UCSD-AML1 (cell line): ENCODE results near the gene SLC37A1.
"Not testable (repeated sequence)": the region's sequence is repeated elsewhere in the genome, so short reads cannot be mapped to it uniquely, and the experiment has no call there.

ENCODE experiments used
- DNase-seq: peaks from one replicate; lab custom pipeline; 2025; ENCODE audit not compliant: unreplicated experiment; lab: John Stamatoyannopoulos, UW

SLC37A1 gene

DNA sequence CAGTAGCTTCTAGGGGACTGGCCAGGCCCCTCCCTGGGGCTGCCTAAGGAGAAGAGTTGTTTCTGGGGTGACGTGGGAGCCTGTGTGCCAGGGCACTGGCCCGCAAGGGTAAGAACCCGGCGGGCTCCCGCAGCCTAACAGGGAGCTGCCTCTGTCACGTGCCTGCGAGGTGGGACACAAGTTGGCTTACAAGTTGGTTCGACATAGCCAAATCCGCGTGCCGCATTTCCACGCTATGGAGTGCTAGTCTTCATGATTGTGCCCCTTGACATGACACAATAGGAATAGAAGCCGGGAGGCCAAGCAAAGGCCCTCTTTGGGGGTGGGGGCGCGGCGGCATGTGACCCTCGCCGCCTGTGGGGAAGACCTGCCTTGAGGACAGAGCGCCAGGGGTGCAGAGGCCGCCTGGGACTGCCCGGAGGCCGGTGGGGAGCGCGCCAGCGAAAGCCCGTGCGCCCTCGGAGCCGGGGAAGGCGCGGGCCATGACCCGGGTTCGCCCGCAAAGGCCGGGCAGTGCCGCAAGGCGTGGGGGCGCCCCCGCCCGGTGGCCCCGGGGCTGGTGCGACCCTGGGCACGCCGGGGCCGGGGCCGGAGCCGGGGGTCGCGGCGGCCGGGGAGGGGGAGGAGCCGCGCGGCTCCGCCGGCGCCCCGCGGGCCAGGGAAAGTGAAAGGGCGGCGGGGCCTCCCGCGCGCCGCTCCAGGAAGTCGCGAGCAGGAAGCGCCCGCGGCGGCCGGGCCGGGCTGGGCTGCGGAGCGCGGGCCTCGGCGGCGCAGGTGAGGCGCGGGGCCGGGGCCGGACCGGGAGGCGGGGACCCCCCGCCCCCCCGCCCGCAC, at the start of gene SLC37A1:
TSS of gene SLC37A1 (plus strand) at position 702 of the 834 bp plus-strand sequence. CDS start 4,603 bp downstream, outside the sequence.
- DNase-seq: peak; percentile 62

DNA sequence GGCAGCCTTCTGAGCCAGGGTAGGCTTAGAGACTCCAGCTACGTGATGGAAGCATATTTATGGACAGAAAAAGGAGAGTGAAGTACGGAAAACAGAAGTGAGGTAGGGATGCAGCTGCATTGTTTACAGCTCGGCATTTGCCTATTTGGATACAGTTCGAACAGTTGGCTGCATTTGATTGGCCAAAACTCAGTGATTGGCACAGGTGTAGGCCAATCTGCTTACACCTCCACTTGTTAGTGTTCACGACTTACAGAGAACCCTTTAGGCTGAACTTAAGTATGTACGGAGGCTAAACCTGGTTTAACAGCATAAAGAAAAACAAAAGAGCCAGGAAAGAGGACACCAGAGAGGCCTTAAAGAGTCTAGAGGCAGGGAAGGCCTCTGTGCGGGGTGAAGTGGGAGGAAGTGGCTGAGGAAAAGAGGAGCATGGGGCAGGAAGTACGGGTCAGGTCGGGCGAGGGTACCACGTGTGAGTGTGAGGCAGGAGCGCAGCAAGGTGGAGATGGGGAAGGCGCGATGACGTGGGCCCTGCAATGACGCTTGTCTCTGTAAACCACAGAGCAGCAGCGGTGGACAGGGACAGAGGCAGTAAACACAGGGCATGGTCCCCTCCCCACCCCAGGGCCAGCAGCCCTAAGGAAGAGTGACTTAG, 49.7 kb upstream of the SLC37A1 start:
- DNase-seq: peak; percentile 79

DNA sequence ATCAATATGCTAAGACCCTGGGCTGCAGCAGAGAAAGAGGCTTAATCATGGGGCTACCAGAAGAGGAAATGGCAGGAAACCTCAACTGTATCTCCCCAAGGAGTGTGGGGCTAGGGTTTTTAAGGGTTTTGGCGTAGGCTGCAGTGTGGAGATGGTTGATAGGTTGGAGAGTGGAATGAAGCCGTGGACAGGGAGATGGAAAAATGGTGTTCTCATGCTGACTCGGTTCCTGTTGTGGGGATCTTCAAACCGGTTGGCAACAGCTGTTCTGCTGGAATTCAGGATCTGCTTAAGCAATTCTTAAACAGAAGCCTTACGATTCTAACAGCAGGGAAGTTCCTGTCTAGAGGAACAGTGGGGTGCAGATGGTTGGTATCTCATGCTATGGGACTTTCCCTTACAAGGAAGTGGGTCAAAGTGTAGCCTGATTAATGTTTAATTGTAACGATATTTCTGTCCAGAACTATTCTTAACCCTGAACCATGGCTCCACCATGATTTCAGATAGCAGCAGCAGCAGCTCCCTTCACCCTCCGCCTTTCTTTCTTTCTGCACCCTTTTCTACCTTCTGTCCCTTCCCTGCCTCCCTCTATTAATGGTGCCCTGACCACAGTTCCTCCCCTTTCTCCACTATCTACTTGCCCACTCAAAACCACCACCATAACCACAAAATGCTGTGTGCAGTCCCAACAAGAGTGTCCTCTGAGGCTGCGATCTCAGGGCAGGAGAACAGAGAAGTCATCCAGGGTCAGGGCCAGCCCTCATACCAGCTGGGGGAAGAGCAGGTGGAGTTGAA, 48.4 kb upstream of the SLC37A1 start:
- DNase-seq: peak; percentile 77

DNA sequence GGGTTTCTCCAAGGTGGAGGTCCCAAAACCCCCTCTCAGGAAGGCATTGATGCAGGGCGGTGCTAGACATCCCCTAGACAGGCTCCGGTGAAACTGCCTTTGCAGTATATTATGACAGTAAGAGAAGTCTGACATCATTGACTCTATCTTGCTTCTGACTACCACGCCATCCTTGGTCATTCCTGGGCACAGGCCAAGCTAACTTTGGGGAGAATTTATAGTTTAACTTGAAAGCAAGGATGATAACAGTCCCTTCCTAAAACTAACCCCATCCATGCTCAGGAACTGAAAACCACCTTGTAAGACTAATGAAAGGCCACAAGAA, 47.9 kb upstream of the SLC37A1 start:
- DNase-seq: no peak

DNA sequence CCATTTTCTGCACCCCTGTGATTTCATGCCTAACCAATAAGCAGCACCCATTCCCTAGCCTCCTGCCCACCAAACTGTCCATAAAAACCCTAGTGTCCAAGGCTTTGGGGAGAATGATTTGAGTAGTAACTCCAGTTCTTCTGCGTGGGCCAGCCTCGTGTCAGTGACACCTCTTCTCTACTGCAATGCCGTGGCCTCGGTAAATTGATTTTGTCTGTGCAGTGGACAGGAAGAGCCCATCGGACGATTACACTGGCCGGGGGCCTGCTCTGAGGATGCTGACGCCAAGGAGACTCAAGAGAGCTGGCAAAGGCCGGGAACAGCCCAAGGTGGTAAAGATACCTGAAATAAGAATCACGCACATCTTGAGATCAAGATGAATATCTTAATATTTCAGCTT, 47.0 kb upstream of the SLC37A1 start:
- no peak for DNase-seq

DNA sequence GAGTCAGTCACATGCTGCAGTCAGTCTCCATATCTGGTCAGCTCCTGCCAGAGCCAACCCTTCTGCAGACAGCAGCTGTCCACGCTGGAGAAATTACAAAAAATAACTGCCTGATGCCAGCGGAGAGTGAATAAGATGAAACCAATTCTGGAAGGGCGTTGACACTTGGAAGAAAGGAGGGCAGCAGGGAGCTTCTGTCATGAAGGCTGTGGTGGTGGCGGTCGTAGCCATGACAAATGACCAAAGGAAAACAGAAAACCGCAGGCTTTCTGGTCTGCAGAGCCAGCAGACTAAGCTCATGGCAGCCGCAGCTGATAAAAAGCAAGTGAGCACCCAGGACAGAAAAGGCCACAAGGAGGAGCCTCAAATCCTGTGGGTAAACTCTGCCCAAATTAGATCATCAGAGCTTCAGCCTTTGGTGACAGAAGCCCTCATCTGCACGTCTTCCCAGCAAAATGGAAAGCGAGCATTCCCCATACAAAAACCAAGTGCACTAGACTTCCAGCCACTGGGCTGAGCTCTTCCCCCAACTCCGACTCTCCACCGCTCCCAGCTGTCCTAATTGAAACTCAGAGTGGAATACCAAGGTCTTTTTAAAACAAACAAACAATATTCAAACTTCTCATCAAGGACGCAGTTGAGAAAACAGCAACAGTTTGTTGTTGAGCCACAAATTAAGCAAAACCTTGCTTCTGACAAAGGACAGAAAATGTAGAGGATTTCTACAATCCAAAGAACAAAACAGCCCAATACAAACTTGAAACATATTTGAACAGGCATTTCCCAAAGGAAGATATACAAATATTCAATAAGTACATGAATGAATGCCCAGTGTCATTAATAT, 46.3 kb upstream of the SLC37A1 start:
- DNase-seq: peak; percentile 85

DNA sequence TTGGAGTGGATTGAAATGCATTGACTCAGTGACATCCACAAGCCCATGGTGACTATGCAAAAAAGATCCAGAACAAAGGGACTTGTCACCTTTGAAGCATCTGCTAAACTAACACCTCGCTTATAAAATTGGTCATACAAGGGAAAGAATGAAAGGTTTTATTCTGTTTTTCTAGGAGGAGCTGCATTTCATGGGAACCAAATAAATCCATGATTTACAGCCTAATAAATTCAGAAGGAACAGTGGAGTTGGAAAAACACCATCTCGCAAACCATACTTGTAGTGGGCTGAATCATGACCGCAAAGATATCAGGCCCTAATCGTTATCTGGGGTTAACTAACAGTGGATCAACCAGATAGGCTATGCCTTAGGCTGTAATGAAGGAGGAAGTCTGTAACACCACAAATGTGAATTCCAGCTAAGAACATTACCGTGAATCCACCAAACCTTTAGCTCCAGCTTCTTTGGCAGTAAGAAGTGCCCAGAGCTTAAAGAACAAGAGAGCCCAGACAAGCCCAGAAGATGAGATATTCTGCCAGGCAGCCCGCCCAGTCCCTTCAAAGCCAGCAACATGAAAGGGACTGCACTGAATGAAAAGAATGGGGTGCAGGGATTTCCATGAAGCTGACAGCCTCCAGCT, 45.0 kb upstream of the SLC37A1 start:
- no peak for DNase-seq

DNA sequence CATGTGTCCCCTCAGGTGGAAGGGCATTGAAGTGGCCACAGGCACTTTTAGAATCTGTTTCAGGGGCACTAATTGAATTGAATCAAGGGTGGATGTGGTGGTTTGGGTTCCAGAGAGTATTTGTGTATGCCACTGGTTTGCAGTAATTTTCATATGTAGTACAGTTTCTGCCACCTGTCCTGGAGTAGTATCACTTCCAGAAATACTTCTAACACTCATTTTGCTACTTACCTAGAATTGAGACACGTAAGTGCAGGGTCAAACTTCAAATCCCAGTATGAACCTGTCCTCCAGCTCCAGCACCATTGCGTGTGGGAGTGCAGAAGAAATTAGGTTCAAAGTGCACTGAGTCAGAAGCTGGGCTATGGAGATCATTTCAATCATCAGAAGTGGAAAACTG, 44.4 kb upstream of the SLC37A1 start:
- DNase-seq: no peak

DNA sequence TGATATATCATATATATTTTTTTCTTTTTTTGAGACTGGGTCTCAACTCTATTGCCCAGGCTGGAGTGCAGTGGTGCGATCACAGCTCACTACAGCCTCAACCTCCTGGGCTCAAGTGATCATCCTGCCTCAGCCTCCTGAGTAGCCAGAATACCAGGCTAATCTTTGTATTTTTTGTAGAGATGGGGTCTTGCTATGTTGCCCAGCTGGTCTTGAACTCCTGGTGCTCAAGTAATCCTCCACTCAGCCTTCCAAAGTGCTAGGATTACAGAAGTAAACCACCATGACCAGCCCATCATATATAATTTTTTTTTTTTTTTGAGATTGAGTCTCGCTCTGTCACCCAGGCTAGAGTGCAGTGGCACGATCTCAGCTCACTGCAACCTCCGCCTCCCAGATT, 43.9 kb upstream of the SLC37A1 start:
- not testable (repeated sequence) for DNase-seq

DNA sequence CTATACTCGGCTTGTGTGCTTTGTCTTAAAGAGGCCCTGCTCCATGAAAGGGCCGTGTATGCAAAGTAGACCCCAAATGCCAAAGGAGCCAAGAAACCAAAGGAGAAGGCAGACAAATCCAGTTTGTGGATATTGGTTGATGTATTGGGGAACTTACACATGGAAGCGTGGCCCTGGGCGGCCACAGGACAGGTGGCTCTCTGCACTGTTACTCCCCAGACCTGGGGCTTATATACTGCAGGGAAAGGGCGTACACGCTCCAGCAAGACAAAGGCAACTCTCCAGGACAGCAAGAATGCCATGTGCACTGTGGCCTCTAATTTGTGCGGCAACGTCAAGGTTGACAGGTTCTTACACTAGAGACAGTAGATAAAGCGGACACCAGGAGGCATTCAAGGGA, 42.4 kb upstream of the SLC37A1 start:
- DNase-seq: no peak

DNA sequence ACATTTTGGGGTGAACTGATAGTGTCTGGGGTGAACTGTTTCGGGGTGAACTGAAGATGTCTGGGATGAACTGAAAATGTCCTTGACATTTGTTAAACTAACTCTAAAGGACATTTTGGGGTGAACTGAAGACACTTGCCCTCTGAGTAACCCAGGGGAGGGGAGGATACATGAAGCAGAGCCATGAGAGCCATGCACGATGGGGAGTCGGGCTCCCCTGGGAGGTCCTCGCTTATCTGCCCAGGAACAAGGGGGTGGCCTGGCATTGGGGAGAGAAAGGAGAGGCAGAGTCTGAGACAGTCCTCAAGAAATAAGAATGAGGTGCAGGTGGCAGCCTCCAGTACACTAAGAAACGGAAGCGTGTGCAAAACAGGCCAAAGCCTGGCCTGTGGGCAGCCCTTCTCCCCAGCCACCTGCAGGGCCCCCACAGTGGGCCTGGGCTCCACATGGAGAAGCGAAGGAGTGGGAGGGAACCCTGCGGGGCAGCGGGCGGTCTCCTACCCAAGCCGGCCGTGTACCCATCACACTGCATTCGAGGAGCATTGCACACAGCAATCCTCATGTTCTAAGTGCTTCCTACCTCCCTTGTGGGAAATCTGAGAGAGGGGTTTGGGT, 41.8 kb upstream of the SLC37A1 start:
- DNase-seq: no peak

DNA sequence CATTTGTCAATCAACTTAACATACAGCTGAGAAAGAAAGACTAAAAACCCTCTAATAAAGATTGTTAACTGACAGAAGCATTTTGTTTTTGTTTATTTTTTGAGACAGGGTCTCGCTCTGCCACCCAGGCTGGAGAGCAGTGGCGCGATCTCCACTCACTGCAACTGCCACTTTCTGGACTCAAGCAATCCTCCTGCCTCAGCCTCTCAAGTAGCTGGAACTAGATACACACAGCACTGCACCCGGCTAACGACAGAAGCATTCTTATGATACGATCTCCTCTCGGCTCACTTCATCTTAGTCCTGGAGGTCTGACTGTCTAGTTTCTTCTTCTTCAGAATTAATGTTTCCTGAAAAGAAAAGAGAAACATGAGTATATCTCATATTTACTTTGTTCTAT, 41.1 kb upstream of the SLC37A1 start:
- DNase-seq: no peak

DNA sequence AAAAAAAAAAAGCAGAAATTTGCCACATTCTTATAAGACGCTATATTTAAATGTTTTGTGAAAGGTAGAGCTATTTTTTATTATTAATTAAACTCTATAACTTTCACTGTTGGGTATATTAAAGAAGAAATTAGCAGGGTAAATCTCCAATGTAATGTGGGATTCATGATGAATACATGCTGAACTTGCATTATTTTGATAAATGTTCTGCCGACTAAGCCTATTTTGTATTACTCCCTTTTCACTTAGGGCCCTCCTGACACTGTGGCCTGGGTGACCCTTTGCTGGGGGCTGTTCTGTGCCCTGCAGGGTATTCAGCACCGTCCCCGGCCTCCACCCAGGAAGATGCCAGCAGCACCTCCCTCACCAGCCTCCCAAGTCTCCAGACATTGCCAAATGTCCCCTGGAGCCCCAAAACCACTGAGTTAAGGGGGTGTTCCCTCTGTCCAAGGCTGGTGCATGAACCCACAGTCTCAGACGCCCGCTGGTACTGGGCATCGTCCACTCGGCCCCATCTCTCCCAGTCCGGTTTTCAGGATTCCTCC, 40.1 kb upstream of the SLC37A1 start:
- DNase-seq: no peak

DNA sequence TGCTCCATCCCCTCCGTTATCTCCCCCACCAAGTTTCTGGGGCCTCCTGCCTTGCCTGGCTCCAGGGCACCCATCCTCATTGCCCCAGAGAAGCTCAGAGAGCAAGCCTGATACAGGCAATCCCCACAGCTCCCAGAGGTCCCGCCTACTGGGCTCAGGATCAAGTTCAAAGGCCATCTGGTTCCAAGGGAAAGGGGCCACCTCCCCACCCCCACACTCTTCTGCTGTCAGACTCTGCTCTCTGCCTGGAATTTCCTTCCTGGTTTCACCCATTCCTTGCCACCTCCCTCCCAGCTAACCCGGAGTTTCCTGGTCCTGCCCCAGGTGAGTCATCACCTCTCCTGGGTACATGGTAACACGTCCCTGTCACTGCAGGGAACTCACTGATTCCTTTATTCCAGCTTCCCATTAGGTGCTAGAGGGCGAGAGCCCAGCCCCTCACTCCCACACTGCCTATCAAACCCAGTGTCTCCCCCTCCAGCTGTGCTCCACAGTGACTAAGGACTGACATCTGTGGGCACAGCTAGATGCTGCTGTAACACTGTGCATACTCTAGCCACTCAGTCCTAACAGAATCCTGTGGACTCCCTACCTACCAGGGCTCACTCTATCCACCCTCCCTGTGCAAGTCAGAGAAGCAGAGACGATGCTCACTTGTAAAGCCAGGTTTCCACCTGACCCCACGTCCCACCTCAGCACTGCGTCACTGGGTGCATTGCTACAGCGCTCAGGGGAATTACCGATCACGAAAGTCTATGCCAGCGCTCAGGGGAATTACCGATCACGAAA, 39.4 kb upstream of the SLC37A1 start:
- peak; percentile 54 for DNase-seq

DNA sequence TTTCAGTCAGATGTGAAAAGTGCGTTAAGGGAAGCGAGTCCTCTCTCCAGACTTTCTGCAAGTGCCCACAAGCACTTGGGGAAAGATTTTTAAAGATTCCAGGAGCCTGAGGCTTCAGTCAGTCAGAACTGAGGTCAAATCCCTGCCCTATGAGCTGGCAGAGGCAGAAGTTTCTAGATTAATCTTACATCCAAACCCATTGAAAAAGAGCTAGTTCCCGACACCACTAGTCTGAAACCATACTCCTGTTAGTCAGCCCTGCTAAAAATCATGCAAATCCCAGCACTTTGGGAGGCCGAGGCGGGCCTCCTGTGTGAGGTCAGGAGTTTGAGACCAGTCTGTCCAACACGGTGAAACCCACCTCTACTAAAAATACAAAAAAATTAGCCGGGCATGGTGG, 38.6 kb upstream of the SLC37A1 start:
- no peak for DNase-seq

DNA sequence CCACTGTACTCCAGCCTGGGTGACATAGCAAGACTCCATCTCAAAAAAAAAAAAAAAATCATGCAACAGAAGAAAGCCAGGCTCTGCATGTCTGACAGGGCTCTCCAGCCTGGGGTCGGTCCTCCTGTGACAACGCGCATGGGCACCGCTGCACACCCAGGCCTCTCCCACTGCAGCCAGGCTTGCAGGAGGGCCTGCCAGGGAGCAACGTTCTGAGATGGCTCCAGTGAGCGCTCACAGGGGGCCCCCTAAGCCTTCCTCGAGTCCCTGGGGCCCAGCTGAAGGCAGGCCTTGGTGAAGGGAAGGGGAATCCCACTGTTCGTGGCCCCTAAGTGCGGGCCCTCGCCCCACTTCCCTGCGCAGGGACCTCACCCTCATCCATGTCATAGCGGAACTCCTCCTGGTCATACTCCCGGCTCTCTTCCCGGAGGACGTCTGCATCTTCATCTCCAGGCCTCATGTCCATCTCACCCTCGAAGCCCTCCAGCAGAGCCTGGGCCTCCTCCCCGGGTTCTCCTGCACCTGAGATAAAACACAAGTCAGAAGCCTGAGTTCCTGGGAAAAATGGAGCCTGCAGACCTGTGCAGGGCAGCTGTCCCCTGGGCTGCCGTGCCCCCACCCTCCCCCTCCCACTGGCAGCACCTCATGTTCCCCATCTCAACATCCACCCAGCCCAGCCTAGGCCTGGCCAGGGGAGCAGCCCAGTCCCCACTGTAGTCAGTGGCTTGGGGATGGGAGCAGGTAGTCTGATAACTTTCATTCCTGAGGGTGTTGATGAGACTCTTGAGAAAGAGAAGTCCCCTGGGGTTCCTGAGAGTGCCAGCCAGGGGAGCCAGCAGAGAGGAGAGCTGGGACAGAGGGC, 37.9 kb upstream of the SLC37A1 start:
- no peak for DNase-seq

DNA sequence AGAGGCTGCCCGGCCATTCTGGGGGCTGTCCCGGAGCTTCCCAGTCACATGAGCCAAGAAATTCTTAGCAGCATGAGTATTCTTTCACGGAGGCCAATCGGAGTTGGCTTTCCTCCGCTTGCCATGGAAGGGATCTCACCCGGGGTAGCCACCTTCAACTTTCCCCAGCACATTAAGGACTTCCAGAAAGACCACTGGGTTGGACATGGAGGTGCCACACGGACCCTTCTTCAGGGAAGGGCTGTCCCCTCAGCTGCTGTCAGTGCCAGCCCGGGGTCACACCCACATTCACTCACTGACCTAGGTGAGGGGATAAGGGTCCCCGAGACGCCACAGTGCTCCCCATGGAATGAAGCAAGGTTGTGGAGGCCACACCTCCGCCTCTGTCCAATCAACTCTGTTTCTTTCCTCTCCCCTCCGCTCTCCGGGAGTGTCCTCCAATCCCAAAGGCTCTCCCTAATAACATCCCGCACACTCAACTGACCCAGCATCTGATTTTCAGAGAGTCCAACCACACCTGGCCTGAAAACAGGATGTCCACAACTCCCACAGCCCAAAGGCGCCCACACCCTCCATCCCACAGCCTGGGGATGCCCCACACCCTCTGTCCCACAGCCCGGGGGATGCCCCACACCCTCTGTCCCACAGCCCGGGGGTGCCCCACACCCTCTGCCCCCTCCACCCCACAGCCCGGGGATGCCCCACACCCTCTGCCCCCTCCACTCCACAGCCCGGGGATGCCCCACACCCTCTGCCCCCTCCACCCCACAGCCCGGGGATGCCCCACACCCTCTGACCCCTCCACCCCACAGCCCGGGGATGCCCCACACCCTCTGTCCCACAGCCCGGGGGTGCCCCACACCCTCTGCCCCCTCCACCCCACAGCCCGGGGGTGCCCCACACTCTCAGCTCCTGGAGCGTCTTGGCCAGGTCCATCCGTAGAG, 37.0 kb upstream of the SLC37A1 start:
- DNase-seq: no peak
